Breast epithelium (tissue), 3 donors: ENCODE data around the gene CEACAM7.

ENCODE experiments used
- CTCF ChIP-seq, 3 donors: fragments of 450-650 bp; IDR thresholded peaks; one replicate each; pipeline ENCODE4 v1.5.1; 2016 to 2017; ENCODE audit warnings: antibody characterized with exemption in 3 of 3, mild to moderate bottlenecking in 3 of 3, moderate library complexity in 3 of 3
- POLR2A ChIP-seq: fragments of 450-650 bp; IDR thresholded peaks from one replicate; pipeline ENCODE4 v1.6.1; 2016; ENCODE audit warnings: antibody characterized with exemption, mild to moderate bottlenecking, moderate library complexity

DNA sequence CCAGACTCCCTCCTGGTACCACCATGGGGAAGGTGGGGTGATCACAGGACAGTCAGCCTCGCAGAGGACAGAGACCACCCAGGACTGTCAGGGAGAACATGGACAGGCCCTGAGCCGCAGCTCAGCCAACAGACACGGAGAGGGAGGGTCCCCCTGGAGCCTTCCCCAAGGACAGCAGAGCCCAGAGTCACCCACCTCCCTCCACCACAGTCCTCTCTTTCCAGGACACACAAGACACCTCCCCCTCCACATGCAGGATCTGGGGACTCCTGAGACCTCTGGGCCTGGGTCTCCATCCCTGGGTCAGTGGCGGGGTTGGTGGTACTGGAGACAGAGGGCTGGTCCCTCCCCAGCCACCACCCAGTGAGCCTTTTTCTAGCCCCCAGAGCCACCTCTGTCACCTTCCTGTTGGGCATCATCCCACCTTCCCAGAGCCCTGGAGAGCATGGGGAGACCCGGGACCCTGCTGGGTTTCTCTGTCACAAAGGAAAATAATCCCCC, 19.9 kb upstream of the CEACAM7 start:
- no peak for TF ChIP-seq CTCF (IDR thresholded peaks at IDR 0.05)
- no peak for TF ChIP-seq POLR2A
